HL-60 (cell line): ENCODE results near the gene OSER1.

Experiments
- DNase-seq, 2 experiments: peaks; one replicate each; pipeline ENCODE4 v3.0.0-alpha.2; 2010 to 2020; ENCODE audit warnings: low read depth in 1 of 2, low spot score in 1 of 2
- H3K27ac ChIP-seq: fragments of 250-450 bp; sonication (Bioruptor Pico); replicated peaks from 2 replicates; pipeline ENCODE4 v1.5.1; 2020; ENCODE audit warnings: mild to moderate bottlenecking, moderate library complexity
- H3K27me3 ChIP-seq: fragments of 250-450 bp; sonication (Bioruptor Pico); 2 replicates; pipeline ENCODE4 v1.5.1; 2021; ENCODE audit warnings: mild to moderate bottlenecking, moderate library complexity; ENCODE audit not compliant: insufficient read depth, poor library complexity, severe bottlenecking
- H3K4me3 ChIP-seq: replicated peaks from 2 replicates; pipeline ENCODE4 v1.5.1; 2011; ENCODE audit warnings: mild to moderate bottlenecking, control low read depth, low read length; ENCODE audit not compliant: insufficient read depth
- GABPA ChIP-seq: IDR thresholded peaks from 2 replicates; pipeline ENCODE4 v1.6.1; 2012; ENCODE audit warnings: low read depth
- POLR2AphosphoS5 ChIP-seq: IDR thresholded peaks from 2 replicates; pipeline ENCODE4 v1.6.1; 2012; ENCODE audit warnings: low read depth
- REST ChIP-seq: IDR thresholded peaks from 2 replicates; pipeline ENCODE4 v1.6.1; 2012; ENCODE audit warnings: low read depth; ENCODE audit not compliant: insufficient replicate concordance
- SPI1 ChIP-seq: IDR thresholded peaks from 2 replicates; pipeline ENCODE4 v1.6.1; 2012; ENCODE audit warnings: low read depth, mild to moderate bottlenecking, borderline replicate concordance
- TF ChIP-seq, protein P1 (sequence below): IDR thresholded peaks from one replicate; pipeline ENCODE4 v1.5.1; 2011; ENCODE audit warnings: low read length, control low read depth, inconsistent platforms; ENCODE audit not compliant: insufficient read depth

Gene OSER1

GRCh38 chr20:44211177-44212039 lies 837 bp upstream of the OSER1 start:
- DNase-seq: no peak
- H3K4me3 ChIP-seq: peak overlapping the region; percentile 96
- H3K27ac ChIP-seq: peak overlapping the region; percentile 69
- TF ChIP-seq SPI1: peak; percentile 60
- TF ChIP-seq, protein P1, sequence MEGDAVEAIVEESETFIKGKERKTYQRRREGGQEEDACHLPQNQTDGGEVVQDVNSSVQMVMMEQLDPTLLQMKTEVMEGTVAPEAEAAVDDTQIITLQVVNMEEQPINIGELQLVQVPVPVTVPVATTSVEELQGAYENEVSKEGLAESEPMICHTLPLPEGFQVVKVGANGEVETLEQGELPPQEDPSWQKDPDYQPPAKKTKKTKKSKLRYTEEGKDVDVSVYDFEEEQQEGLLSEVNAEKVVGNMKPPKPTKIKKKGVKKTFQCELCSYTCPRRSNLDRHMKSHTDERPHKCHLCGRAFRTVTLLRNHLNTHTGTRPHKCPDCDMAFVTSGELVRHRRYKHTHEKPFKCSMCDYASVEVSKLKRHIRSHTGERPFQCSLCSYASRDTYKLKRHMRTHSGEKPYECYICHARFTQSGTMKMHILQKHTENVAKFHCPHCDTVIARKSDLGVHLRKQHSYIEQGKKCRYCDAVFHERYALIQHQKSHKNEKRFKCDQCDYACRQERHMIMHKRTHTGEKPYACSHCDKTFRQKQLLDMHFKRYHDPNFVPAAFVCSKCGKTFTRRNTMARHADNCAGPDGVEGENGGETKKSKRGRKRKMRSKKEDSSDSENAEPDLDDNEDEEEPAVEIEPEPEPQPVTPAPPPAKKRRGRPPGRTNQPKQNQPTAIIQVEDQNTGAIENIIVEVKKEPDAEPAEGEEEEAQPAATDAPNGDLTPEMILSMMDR: no peak
- H3K27me3 ChIP-seq: no peaks in the 10 kb centered on the region

- H3K27me3 ChIP-seq: no peaks in the 10 kb centered on the region
- TF ChIP-seq REST: peak; percentile 82
- no peak for TF ChIP-seq SPI1
- H3K4me3 ChIP-seq: peak overlapping the region; percentile 96
- peak overlapping the region; percentile 92 for H3K27ac ChIP-seq
- peak in 1 of 2 experiments; percentile 23 for DNase-seq
Measured at GRCh38 chr20:44209686-44210405, 725 bp downstream of the OSER1 start.

- no peak for DNase-seq
- Histone ChIP-seq H3K27ac (no peak overlapping the region; the same call in 1 of the 2 replicates), H3K27me3 (no peaks in the 10 kb centered on the region), H3K4me3 (peak overlapping the region; percentile 96)
- TF ChIP-seq REST (no peak), GABPA (no peak), SPI1 (no peak), POLR2AphosphoS5 (no peak)
- TF ChIP-seq, protein P1: no peak
Measured at GRCh38 chr20:44208770-44209169, 1.8 kb downstream of the OSER1 start.

GRCh38 chr20:44208165-44208564 lies 2.4 kb downstream of the OSER1 start:
- Histone ChIP-seq H3K4me3 (no peak overlapping the region), H3K27ac (no peak overlapping the region), H3K27me3 (no peaks in the 10 kb centered on the region)
- no peak for DNase-seq
- TF ChIP-seq GABPA (no peak), POLR2AphosphoS5 (no peak), REST (no peak), SPI1 (no peak)
- TF ChIP-seq, protein P1: no peak
